Uterus (tissue), 2 donors: Measurements from ENCODE around the gene NCKAP5L.

Experiments used
- CTCF ChIP-seq, 4 experiments: fragments of 200-600 bp in 2 of 4; fragments of 450-650 bp in 2 of 4; sonication (generic) in 2 of 4; IDR thresholded peaks; one replicate each; pipeline ENCODE4 v1.5.1; 2016 to 2019; ENCODE audit warnings: antibody characterized with exemption in 4 of 4, mild to moderate bottlenecking in 2 of 4, moderate library complexity in 1 of 4
- POLR2A ChIP-seq, 2 donors: fragments of 450-650 bp; IDR thresholded peaks; one replicate each; pipeline ENCODE4 v1.6.1; 2016; ENCODE audit warnings: antibody characterized with exemption in 2 of 2, mild to moderate bottlenecking in 1 of 2, moderate library complexity in 1 of 2

DNA sequence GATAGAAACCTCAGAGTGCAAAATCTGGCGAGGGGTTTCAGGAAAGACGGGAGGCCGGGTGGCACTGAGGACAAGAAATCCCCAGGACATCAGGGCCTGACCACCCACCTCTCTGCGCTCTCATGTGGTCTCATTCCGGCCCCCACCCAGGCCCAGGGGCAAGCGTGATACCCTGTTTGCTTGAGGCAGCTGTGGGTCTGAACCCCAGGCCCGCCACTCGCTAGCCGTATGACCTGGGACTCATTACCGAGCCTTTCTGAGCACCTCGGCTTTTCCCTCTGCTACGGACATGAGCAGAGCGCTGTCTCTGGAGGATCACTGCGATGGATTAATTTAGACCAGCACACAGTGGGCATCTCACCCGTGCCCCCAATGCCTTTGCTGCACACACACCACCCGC is 40.2 kb upstream of the NCKAP5L start:
- TF ChIP-seq POLR2A (IDR thresholded peaks at IDR 0.05), result no peak
- no peak for TF ChIP-seq CTCF (IDR thresholded peaks at IDR 0.05)
